HepG2 (cell line): ENCODE data around the gene RHAG. TPM values are rescaled to one million over a fixed set of nuclear protein-coding genes. Genes with fewer than 3 reads are reported as not detected.

Source experiments
- ZNF317 ChIP-seq: sonication (generic); formaldehyde crosslinking; IDR thresholded peaks from 2 replicates; pipeline ENCODE4 v1.5.0; 2020; ENCODE audit warnings: mild to moderate bottlenecking, missing genetic modification reagents
- polyA plus RNA-seq, 8 experiments: library from polyadenylated mRNA; depleted of rRNA in 3 of 8; stranded (reverse) in 7 of 8; unstranded in 1 of 8; fragments of >200 nt; fragmentation: Illumina TruSeq in 4 of 8; extraction: Trizol in 4 of 8; gene quantifications; 2 replicates each; pipeline versions ENCODE4 v1.2.1 to v1.2.3, GENCODE V29; 2011 to 2016; ENCODE audit warnings: low read depth in 4 of 8, missing spikeins in 1 of 8, mixed read lengths in 1 of 8; ENCODE audit not compliant: insufficient read depth in 1 of 8
- total RNA-seq, 5 experiments: library from RNA; depleted of rRNA; stranded (reverse); fragments of >200 nt; fragmentation: Illumina TruSeq; extraction: Trizol; gene quantifications; 2 replicates each; pipeline ENCODE4 v1.2.3, GENCODE V29; 2016; ENCODE audit warnings: low read depth in 1 of 5
- TF ChIP-seq, protein P1 (sequence below), 2 experiments: fragments of 450-650 bp in 1 of 2; sonication (generic) in 1 of 2; formaldehyde crosslinking in 1 of 2; IDR thresholded peaks; 2 replicates each; pipeline versions ENCODE4 v1.6.1 to v1.8.0; 2016 to 2022; ENCODE audit warnings: antibody characterized with exemption in 1 of 2, mild to moderate bottlenecking in 1 of 2, missing genetic modification reagents in 1 of 2

The RHAG gene
- total and polyA plus RNA-seq, 2 of the 13 experiments (the other 11 are each of a cell fraction or from before 2014, with no cell fraction given), result not detected

DNA sequence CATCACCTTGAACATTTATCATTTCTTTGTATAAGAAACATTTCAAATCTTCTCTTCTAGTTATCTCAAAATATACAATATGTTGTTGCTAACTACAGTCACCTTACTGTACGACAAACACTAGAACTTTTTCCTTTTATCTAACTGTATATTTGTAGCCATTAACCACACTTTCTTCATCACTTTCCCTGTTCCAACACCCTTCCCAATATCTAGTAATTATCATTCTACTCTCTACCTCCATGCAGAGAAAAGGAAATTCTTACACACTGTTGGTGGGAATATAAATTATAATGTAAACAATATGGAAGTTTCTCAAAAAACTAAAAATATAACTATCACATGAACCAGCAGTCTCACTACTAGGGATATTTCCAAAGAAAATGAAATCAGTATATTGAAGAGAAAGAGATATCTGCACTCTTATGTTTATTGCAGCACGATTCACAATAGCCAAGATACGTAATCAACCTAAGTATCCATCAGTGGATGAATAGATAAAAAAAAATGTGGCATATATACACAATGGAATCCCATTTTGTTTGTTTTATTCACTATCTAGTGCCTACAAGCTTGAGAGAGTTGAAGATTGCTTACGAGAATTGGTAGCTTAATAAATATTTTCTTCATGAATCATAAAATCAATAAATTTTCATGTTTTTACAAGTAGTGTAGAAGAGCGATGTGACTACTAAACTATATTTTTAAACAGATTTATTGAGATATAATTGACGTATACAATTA is 2.4 kb downstream of the RHAG start (continued):
- TF ChIP-seq, protein P1, sequence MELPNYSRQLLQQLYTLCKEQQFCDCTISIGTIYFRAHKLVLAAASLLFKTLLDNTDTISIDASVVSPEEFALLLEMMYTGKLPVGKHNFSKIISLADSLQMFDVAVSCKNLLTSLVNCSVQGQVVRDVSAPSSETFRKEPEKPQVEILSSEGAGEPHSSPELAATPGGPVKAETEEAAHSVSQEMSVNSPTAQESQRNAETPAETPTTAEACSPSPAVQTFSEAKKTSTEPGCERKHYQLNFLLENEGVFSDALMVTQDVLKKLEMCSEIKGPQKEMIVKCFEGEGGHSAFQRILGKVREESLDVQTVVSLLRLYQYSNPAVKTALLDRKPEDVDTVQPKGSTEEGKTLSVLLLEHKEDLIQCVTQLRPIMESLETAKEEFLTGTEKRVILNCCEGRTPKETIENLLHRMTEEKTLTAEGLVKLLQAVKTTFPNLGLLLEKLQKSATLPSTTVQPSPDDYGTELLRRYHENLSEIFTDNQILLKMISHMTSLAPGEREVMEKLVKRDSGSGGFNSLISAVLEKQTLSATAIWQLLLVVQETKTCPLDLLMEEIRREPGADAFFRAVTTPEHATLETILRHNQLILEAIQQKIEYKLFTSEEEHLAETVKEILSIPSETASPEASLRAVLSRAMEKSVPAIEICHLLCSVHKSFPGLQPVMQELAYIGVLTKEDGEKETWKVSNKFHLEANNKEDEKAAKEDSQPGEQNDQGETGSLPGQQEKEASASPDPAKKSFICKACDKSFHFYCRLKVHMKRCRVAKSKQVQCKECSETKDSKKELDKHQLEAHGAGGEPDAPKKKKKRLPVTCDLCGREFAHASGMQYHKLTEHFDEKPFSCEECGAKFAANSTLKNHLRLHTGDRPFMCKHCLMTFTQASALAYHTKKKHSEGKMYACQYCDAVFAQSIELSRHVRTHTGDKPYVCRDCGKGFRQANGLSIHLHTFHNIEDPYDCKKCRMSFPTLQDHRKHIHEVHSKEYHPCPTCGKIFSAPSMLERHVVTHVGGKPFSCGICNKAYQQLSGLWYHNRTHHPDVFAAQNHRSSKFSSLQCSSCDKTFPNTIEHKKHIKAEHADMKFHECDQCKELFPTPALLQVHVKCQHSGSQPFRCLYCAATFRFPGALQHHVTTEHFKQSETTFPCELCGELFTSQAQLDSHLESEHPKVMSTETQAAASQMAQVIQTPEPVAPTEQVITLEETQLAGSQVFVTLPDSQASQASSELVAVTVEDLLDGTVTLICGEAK (IDR thresholded peaks at IDR 0.05), result no peak
- TF ChIP-seq, protein P1 (CRISPR knock-in tag; IDR thresholded peaks at IDR 0.05), result no peak
- TF ChIP-seq ZNF317 (CRISPR knock-in tag), result no peak
